Stimulated activated CD4-positive, alpha-beta T cell treated with anti-CD3 and anti-CD28 coated beads, Interleukin-15, amount 100 ng/mL, for 24 hours (primary cell): ENCODE results near the gene TMEM231.
A peak's percentile ranks its signal among the peaks of the same experiment; 100 is the strongest.
"Not testable (repeated sequence)": the region's sequence is repeated elsewhere in the genome, so short reads cannot be mapped to it uniquely, and the experiment has no call there.

Experiments
- DNase-seq: peaks from one replicate; pipeline ENCODE4 v3.0.0-alpha.2; 2020

Gene TMEM231

GRCh38 chr16:75529959-75530358, 26.1 kb downstream of the TMEM231 start:
- DNase-seq = no peak

- no peak for DNase-seq
Measured at GRCh38 chr16:75529056-75529905, 26.8 kb downstream of the TMEM231 start.

GRCh38 chr16:75527825-75528299, 28.2 kb downstream of the TMEM231 start:
- no peak for DNase-seq

- DNase-seq = no peak
Measured at GRCh38 chr16:75526032-75526790, 29.8 kb downstream of the TMEM231 start.

GRCh38 chr16:75519175-75519574, 36.9 kb downstream of the TMEM231 start:
- no peak for DNase-seq

GRCh38 chr16:75516189-75516966, 39.7 kb downstream of the TMEM231 start:
- DNase-seq = peak; percentile 45

GRCh38 chr16:75514296-75514695, 41.8 kb downstream of the TMEM231 start:
- DNase-seq = no peak

GRCh38 chr16:75506574-75506973, 49.5 kb downstream of the TMEM231 start:
- DNase-seq = no peak

GRCh38 chr16:75506107-75506506, 49.9 kb downstream of the TMEM231 start:
- no peak for DNase-seq

- DNase-seq = no peak
Measured at GRCh38 chr16:75503801-75504200, 52.3 kb downstream of the TMEM231 start.

- no peak for DNase-seq
Measured at GRCh38 chr16:75502916-75503605, 53.0 kb downstream of the TMEM231 start.

GRCh38 chr16:75501820-75502219, 54.2 kb downstream of the TMEM231 start:
- DNase-seq = not testable (repeated sequence)

GRCh38 chr16:75501359-75501758, 54.7 kb downstream of the TMEM231 start:
- no peak for DNase-seq

- not testable (repeated sequence) for DNase-seq
Measured at GRCh38 chr16:75498605-75499322, 57.3 kb downstream of the TMEM231 start.

- no peak for DNase-seq
Measured at GRCh38 chr16:75497558-75497957, 58.5 kb downstream of the TMEM231 start.

- DNase-seq = peak; percentile 50
Measured at GRCh38 chr16:75495076-75495674, 60.9 kb downstream of the TMEM231 start, which contains the start of gene CHST6. TSS of gene CHST6 (minus strand) at chr16:75495441. CDS start at chr16:75479828, 15,613 bp downstream.

GRCh38 chr16:75494661-75495075, 61.4 kb downstream of the TMEM231 start:
- peak; percentile 4 for DNase-seq

- no peak for DNase-seq
Measured at GRCh38 chr16:75494184-75494583, 61.9 kb downstream of the TMEM231 start.

- DNase-seq = no peak
Measured at GRCh38 chr16:75491876-75492275, 64.2 kb downstream of the TMEM231 start.

GRCh38 chr16:75488322-75488721, 67.7 kb downstream of the TMEM231 start:
- DNase-seq = no peak
